ENCODE measurements around the gene PKDREJ.

Gene PKDREJ

GRCh38 chr22:46237453-46238124 lies 25.6 kb downstream of the PKDREJ start:
- DNase-seq: no peak

DNA sequence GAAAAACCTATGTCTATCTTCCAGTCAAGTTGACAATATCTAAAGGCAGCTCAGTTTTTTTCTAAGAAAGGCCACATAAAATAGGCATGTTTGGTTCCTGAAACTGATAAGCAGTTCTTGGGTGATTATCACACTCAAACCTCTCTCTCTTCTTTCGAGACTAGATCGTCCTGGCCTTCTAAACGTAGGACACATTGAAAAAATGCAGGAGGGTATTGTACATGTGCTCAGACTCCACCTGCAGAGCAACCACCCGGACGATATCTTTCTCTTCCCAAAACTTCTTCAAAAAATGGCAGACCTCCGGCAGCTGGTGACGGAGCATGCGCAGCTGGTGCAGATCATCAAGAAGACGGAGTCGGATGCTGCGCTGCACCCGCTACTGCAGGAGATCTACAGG lies 28.2 kb downstream of the PKDREJ start:
- no peak for DNase-seq

- DNase-seq: peak; percentile 38
Observed at GRCh38 chr22:46233231-46233630, 29.9 kb downstream of the PKDREJ start.

GRCh38 chr22:46230262-46230901 lies 32.8 kb downstream of the PKDREJ start:
- no peak for DNase-seq

- DNase-seq: no peak
Observed at GRCh38 chr22:46229701-46230100, 33.4 kb downstream of the PKDREJ start.

DNA sequence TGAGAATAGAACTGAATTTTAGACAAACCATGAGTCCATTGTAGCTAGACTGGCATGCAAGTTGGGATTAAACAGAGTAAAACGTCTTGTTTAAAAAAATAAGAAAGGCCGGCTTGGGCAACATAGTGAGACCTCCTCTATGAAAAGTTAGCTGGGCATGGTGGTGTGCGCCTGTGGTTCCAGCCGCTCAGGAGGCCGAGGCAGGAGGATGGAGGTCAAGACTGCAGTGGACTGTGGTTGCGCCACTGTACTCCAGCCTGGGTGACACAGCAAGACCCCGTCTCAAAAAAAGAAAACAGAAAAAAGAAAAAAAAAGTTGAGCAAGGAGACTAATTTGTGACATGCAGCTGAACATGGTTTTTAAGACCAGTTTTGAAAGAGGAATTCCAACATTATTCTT lies 36.6 kb downstream of the PKDREJ start:
- no peak for DNase-seq

DNA sequence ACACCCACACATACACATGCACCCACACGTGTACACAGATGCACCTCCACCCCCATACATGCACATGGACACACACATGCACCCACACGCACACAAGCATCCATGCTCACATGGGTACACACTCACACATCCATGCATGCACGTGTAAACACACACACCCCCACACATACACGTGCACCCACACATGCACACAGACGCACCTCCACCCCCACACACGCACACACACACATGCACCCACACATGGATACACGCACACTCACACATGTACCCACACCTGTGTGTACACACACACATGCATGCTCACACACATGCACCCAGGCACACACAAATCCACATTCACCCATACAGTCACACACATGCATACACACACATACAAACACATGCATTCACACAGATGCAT lies 37.5 kb downstream of the PKDREJ start:
- DNase-seq: no peak

- DNase-seq: no peak
Observed at GRCh38 chr22:46224898-46225290, 38.2 kb downstream of the PKDREJ start.

GRCh38 chr22:46224044-46224897 lies 38.9 kb downstream of the PKDREJ start:
- DNase-seq: no peak

GRCh38 chr22:46220921-46221320 lies 42.2 kb downstream of the PKDREJ start:
- no peak for DNase-seq

DNA sequence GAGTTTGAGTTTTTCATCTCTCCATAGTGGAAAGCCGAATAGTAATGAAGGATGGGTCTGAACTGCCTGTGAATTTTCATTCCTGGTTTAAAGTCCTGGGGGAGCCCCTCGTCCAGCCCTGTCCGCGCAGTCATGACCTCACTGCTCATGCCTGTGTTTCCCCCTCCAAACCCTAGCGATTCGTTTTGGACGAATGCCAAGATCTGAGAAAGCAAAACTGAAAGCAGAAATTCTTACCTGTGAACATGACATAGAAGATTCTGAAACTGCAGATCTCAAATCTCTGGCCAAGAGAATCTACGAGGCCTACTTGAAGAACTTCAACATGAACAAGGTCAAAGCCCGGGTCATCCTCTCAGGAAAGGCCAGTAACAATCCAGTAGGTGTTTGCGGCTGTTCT lies 43.5 kb downstream of the PKDREJ start:
- DNase-seq: no peak

DNA sequence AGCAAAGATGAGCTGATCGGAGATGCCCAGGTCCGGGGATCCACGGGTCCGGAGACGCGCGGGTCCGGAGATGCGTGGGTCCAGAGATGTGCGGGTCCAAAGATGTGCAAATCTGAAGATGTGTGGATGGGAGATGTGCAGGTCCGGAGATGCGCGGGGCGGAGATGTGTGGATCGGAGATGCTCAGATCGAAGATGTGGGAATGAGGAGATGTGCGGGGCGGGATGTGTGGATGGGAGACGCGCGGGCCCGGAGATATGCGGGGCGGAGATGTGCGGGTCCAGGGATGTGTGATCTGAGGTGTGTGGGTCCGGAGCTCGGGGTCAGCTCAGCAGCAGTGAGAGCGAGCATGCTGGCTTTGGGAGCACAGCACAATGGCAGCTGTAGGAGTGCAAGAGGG lies 48.5 kb downstream of the PKDREJ start:
- DNase-seq: no peak

GRCh38 chr22:46214149-46214548 lies 49.0 kb downstream of the PKDREJ start:
- DNase-seq: no peak

- DNase-seq: no peak
Observed at GRCh38 chr22:46213052-46213451, 50.1 kb downstream of the PKDREJ start.

DNA sequence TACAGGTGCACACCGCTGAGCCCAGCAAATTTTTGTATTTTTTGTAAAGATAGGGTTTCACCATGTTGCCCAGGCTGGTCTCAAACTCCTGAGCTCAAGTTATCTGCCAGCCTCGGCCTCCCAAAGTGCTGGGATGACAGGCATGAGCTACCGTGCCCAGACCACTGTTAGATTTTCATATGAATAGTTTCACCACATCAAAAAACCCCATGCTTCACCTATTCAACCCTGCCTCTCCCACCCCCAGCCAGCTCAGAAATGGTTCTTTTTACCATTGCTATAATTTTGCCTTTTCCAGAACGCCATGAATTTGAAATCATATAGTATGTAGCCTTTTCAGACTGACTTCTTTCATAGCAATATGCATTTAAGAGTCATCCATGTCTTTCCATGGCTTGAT lies 50.9 kb downstream of the PKDREJ start:
- DNase-seq: no peak

DNA sequence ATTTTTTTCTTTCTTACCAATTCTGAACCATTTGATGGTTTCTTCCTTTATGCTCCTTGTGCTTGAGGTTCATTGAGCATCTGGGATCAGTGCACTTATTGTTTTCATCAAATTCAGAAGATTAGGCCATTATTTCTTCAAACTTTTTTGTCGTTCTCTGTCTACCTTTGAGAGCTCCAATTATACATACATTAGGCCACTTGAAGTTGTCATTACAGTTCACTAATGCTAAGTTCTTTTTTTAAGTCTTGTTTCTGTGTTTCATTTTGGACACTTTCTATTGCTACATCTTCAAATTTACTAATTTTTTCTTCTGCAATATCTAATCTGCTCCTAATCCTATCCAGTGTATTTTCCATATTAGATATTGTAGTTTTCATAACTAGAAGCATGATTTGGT lies 53.9 kb downstream of the PKDREJ start:
- DNase-seq: no peak
